Sigmoid colon (tissue), 3 donors: ENCODE data around the gene JPH2.

Experiments
- CTCF ChIP-seq, 4 experiments: fragments of 450-650 bp in 3 of 4; fragments of 200-600 bp in 1 of 4; IDR thresholded peaks; one replicate each; pipeline ENCODE4 v1.5.1; 2016 to 2019; ENCODE audit warnings: antibody characterized with exemption in 4 of 4, mild to moderate bottlenecking in 3 of 4, moderate library complexity in 2 of 4
- POLR2A ChIP-seq, 2 donors: fragments of 450-650 bp; IDR thresholded peaks; one replicate each; pipeline ENCODE4 v1.6.1; 2016; ENCODE audit warnings: antibody characterized with exemption in 2 of 2, mild to moderate bottlenecking in 2 of 2, moderate library complexity in 2 of 2

GRCh38 chr20:44084891-44085290, 102.1 kb downstream of the JPH2 start:
- no peak for TF ChIP-seq POLR2A (IDR thresholded peaks at IDR 0.05)
- TF ChIP-seq CTCF (IDR thresholded peaks at IDR 0.05) = no peak
